ENCODE data around the gene APPBP2. TPM values are rescaled to one million over a fixed set of nuclear protein-coding genes. Genes with fewer than 3 reads are reported as not detected.

APPBP2 gene
- total RNA-seq, 2 experiments from 2014 or later = 29.8 to 32.9 TPM

- peaks cover 10% of the 10 kb centered on the region for H3K36me3 Mint-ChIP-seq
- POLR2A ChIA-PET = no interaction called here
- H3K27ac Mint-ChIP-seq = no peak overlapping the region
- no peaks in the 10 kb centered on the region for H3K4me1 Mint-ChIP-seq
- no peak for ATAC-seq (ENCODE audit: low read depth)
- DNase-seq = no peak
- H3K27me3 Mint-ChIP-seq = no peaks in the 10 kb centered on the region
- H3K9me3 Mint-ChIP-seq = no peaks in the 10 kb centered on the region
- H3K4me3 Mint-ChIP-seq = no peak overlapping the region
Measured at GRCh38 chr17:60463157-60463835, 62.7 kb downstream of the APPBP2 start.

GRCh38 chr17:60461584-60461983 lies 64.5 kb downstream of the APPBP2 start:
- H3K27me3 Mint-ChIP-seq = no peaks in the 10 kb centered on the region
- peaks cover 3% of the 10 kb centered on the region for H3K4me1 Mint-ChIP-seq
- POLR2A ChIA-PET = no interaction called here
- ATAC-seq (ENCODE audit: low read depth) (no peak), DNase-seq (no peak)
- no peak overlapping the region for H3K27ac Mint-ChIP-seq
- no peak overlapping the region for H3K4me3 Mint-ChIP-seq
- peaks cover 2% of the 10 kb centered on the region for H3K9me3 Mint-ChIP-seq
- H3K36me3 Mint-ChIP-seq = peaks cover 26% of the 10 kb centered on the region

GRCh38 chr17:60457148-60457547 lies 68.9 kb downstream of the APPBP2 start:
- Mint-ChIP-seq H3K36me3 (peaks cover 37% of the 10 kb centered on the region), H3K4me3 (no peak overlapping the region), H3K27ac (no peak overlapping the region), H3K27me3 (no peaks in the 10 kb centered on the region), H3K4me1 (peaks cover 3% of the 10 kb centered on the region), H3K9me3 (peaks cover 2% of the 10 kb centered on the region)
- POLR2A ChIA-PET = no interaction called here
- DNase-seq (no peak), ATAC-seq (ENCODE audit: low read depth) (no peak)

- POLR2A ChIA-PET = no interaction called here
- Mint-ChIP-seq H3K27ac (no peak overlapping the region), H3K36me3 (peaks cover 39% of the 10 kb centered on the region), H3K27me3 (no peaks in the 10 kb centered on the region), H3K4me1 (peaks cover 3% of the 10 kb centered on the region), H3K9me3 (peaks cover 2% of the 10 kb centered on the region), H3K4me3 (no peak overlapping the region)
- ATAC-seq (ENCODE audit: low read depth) = no peak
- DNase-seq = no peak
Measured at GRCh38 chr17:60455378-60455777, 70.7 kb downstream of the APPBP2 start.

GRCh38 chr17:60451965-60452364 lies 74.1 kb downstream of the APPBP2 start:
- H3K4me3 Mint-ChIP-seq = no peak overlapping the region
- ATAC-seq (ENCODE audit: low read depth) (no peak), DNase-seq (no peak)
- H3K27ac Mint-ChIP-seq = no peak overlapping the region
- no peaks in the 10 kb centered on the region for H3K9me3 Mint-ChIP-seq
- H3K27me3 Mint-ChIP-seq = no peaks in the 10 kb centered on the region
- no peaks in the 10 kb centered on the region for H3K4me1 Mint-ChIP-seq
- POLR2A ChIA-PET = no interaction called here
- peaks cover 34% of the 10 kb centered on the region for H3K36me3 Mint-ChIP-seq

GRCh38 chr17:60451071-60451470 lies 75.0 kb downstream of the APPBP2 start:
- no peak for ATAC-seq (ENCODE audit: low read depth)
- POLR2A ChIA-PET = no interaction called here
- no peaks in the 10 kb centered on the region for H3K27me3 Mint-ChIP-seq
- H3K4me3 Mint-ChIP-seq = no peak overlapping the region
- H3K36me3 Mint-ChIP-seq = peaks cover 27% of the 10 kb centered on the region
- no peaks in the 10 kb centered on the region for H3K9me3 Mint-ChIP-seq
- H3K27ac Mint-ChIP-seq = no peak overlapping the region
- DNase-seq = no peak
- no peaks in the 10 kb centered on the region for H3K4me1 Mint-ChIP-seq

- POLR2A ChIA-PET = no interaction called here
- H3K4me1 Mint-ChIP-seq = no peaks in the 10 kb centered on the region
- H3K9me3 Mint-ChIP-seq = no peaks in the 10 kb centered on the region
- H3K27ac Mint-ChIP-seq = no peak overlapping the region
- DNase-seq (no peak), ATAC-seq (ENCODE audit: low read depth) (no peak)
- no peaks in the 10 kb centered on the region for H3K27me3 Mint-ChIP-seq
- H3K36me3 Mint-ChIP-seq = peaks cover 19% of the 10 kb centered on the region
- no peak overlapping the region for H3K4me3 Mint-ChIP-seq
Measured at GRCh38 chr17:60447375-60447774, 78.7 kb downstream of the APPBP2 start.

- Mint-ChIP-seq H3K27me3 (no peaks in the 10 kb centered on the region), H3K4me3 (no peak overlapping the region), H3K27ac (no peak overlapping the region), H3K4me1 (no peaks in the 10 kb centered on the region), H3K9me3 (no peaks in the 10 kb centered on the region), H3K36me3 (peaks cover 14% of the 10 kb centered on the region)
- POLR2A ChIA-PET = no interaction called here
- DNase-seq = no peak
- ATAC-seq (ENCODE audit: low read depth) = no peak
Measured at GRCh38 chr17:60445144-60445543, 80.9 kb downstream of the APPBP2 start.

GRCh38 chr17:60443713-60444112 lies 82.3 kb downstream of the APPBP2 start:
- Mint-ChIP-seq H3K27ac (no peak overlapping the region), H3K36me3 (peaks cover 11% of the 10 kb centered on the region)

GRCh38 chr17:60442271-60443173 lies 83.5 kb downstream of the APPBP2 start:
- no peak for ATAC-seq (ENCODE audit: low read depth)
- Mint-ChIP-seq H3K27ac (no peak overlapping the region), H3K36me3 (peaks cover 2% of the 10 kb centered on the region), H3K4me3 (no peak overlapping the region), H3K9me3 (no peaks in the 10 kb centered on the region), H3K27me3 (peaks cover 2% of the 10 kb centered on the region), H3K4me1 (no peaks in the 10 kb centered on the region)
- POLR2A ChIA-PET = no interaction called here
- DNase-seq = no peak

More at GRCh38 chr17:60443713-60444112, 82.3 kb downstream of the APPBP2 start:
- no peak for ATAC-seq (ENCODE audit: low read depth)
- Mint-ChIP-seq H3K9me3 (no peaks in the 10 kb centered on the region), H3K4me1 (no peaks in the 10 kb centered on the region), H3K4me3 (no peak overlapping the region), H3K27me3 (no peaks in the 10 kb centered on the region)
- POLR2A ChIA-PET = no interaction called here
- DNase-seq = no peak

GRCh38 chr17:60439501-60439900 lies 86.5 kb downstream of the APPBP2 start:
- Mint-ChIP-seq H3K36me3 (no peaks in the 10 kb centered on the region), H3K4me3 (no peak overlapping the region), H3K27me3 (peaks cover 3% of the 10 kb centered on the region), H3K27ac (no peak overlapping the region), H3K9me3 (no peaks in the 10 kb centered on the region), H3K4me1 (peaks cover 2% of the 10 kb centered on the region)
- no peak for DNase-seq
- no peak for ATAC-seq (ENCODE audit: low read depth)
- POLR2A ChIA-PET = no interaction called here

- Mint-ChIP-seq H3K9me3 (peaks cover 6% of the 10 kb centered on the region), H3K4me1 (peaks cover 2% of the 10 kb centered on the region), H3K27me3 (peaks cover 4% of the 10 kb centered on the region), H3K27ac (no peak overlapping the region), H3K4me3 (no peak overlapping the region), H3K36me3 (no peaks in the 10 kb centered on the region)
- DNase-seq (no peak), ATAC-seq (ENCODE audit: low read depth) (no peak)
- POLR2A ChIA-PET = no interaction called here
Measured at GRCh38 chr17:60436676-60437075, 89.4 kb downstream of the APPBP2 start.

GRCh38 chr17:60435244-60436167 lies 90.5 kb downstream of the APPBP2 start:
- Mint-ChIP-seq H3K9me3 (peaks cover 6% of the 10 kb centered on the region), H3K4me3 (no peak overlapping the region), H3K27me3 (peaks cover 5% of the 10 kb centered on the region), H3K27ac (no peak overlapping the region), H3K36me3 (no peaks in the 10 kb centered on the region), H3K4me1 (peaks cover 2% of the 10 kb centered on the region)
- ATAC-seq (ENCODE audit: low read depth) = peak; percentile 54
- DNase-seq = peak; percentile 38
- POLR2A ChIA-PET = no interaction called here

Data from activated naive CD8-positive, alpha-beta T cell treated with anti-CD3 and anti-CD28 coated beads, Interleukin-2, amount 10 ng/mL, durations not matched to agents 7 days and 5 days (primary cell).